ENCODE measurements around the gene F9. TPM values are rescaled to one million over a fixed set of nuclear protein-coding genes. Genes with fewer than 3 reads are reported as not detected.

The F9 gene
- total RNA-seq (2014; rRNA removed; shearing (Covaris generic)), result not detected in 2 replicates

DNA sequence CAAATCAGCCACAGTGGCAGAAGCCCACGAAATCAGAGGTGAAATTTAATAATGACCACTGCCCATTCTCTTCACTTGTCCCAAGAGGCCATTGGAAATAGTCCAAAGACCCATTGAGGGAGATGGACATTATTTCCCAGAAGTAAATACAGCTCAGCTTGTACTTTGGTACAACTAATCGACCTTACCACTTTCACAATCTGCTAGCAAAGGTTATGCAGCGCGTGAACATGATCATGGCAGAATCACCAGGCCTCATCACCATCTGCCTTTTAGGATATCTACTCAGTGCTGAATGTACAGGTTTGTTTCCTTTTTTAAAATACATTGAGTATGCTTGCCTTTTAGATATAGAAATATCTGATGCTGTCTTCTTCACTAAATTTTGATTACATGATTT lies at the start of gene F9:
TSS of gene F9 (plus strand) at position 190 of the 400 bp plus-strand sequence. CDS start at position 216, 26 bp downstream.

Other genes with a start within 250 kb of the F9 start
- gene MCF2, start 177.4 kb downstream of the F9 start, total RNA-seq (2014; rRNA removed; shearing (Covaris generic)), result 0.64 and 0.72 TPM in 2 replicates